Measurements from ENCODE around the gene STUB1. TPM values are rescaled to one million over a fixed set of nuclear protein-coding genes. Genes with fewer than 3 reads are reported as not detected.

Gene STUB1
- total and polyA plus RNA-seq, 10 of the 15 experiments (the other 5 are each of a cell fraction or from before 2014, with no cell fraction given), result 4.2 to 136 (median 67.1) TPM

- TF ChIP-seq BCLAF1 (IDR thresholded peaks at IDR 0.05) (no peak), RUNX3 (IDR thresholded peaks at IDR 0.05; ENCODE audit: low read length) (no peak), PKNOX1 (IDR thresholded peaks at IDR 0.05) (peak; percentile 6; the same call in 1 of the 2 replicates), RELA (IDR thresholded peaks at IDR 0.05; ENCODE audit: borderline replicate concordance, partially characterized antibody) (no peak)
Measured at GRCh38 chr16:727291-727977, 47.2 kb downstream of the STUB1 start (continued).

- intact Hi-C loops (cut with micrococcal nuclease; ENCODE audit: unreplicated experiment) (no loop called here), in situ Hi-C loops (cut with MboI) (no loop called here)
- peaks cover 13% of the 10 kb centered on the region for H3K4me1 ChIP-seq (ENCODE audit: control insufficient read depth, insufficient read depth, low read length)
- ChIA-PET POLR2A (interaction anchor here (1.1 to 6.3 kb wide), 4 partner anchors 8 to 92 kb away, joined by 3 to 60 read pairs (median 7); partner anchors contain the start of gene CIAO3), CTCF (no interaction called here), SMC1A (ENCODE audit: uncharacterized antibody, unreplicated experiment) (interaction anchor here (0.8 kb wide), 1 partner anchor 9 kb away, joined by 4 read pairs; no protein-coding TSS in a partner anchor), RAD21 (ENCODE audit: unreplicated experiment) (interaction anchor here (0.7 to 1.5 kb wide), 5 partner anchors 8 to 995 kb away, joined by 3 to 8 read pairs (median 4); partner anchors contain the start of genes CHTF18 and RPUSD1)
- H3K27me3 ChIP-seq (replicated peaks in 1 of 2; ENCODE audit: control insufficient read depth in 2 of 2, insufficient read depth in 2 of 2, low read length in 1 of 2), result no peaks in the 10 kb centered on the region
- no TSS peak for BruUV-seq (replicated peaks)
- ATAC-seq, result peak; percentile 68
- no peaks in the 10 kb centered on the region for H4K20me1 ChIP-seq (ENCODE audit: control insufficient read depth, insufficient read depth)
- no peak for DNase-seq (ENCODE audit: low read depth, low spot score)
- peak overlapping the region; percentile 65; the same call in 1 of the 2 replicates for H3K4me3 ChIP-seq
- no peaks in the 10 kb centered on the region; the same call in 1 of the 2 replicates for H3K79me2 ChIP-seq (ENCODE audit: control insufficient read depth, insufficient read depth, low read length)
- no peak overlapping the region; the same call in 1 of the 2 replicates for H2AFZ ChIP-seq (ENCODE audit: control insufficient read depth, low read depth, low read length)
- no peaks in the 10 kb centered on the region for H3K9me3 ChIP-seq (replicated peaks; ENCODE audit: control insufficient read depth, insufficient read depth, low read length)
- WGBS (ENCODE audit: insufficient coverage, insufficient replicate concordance, low lambda C conversion rate, missing lambda C conversion rate), result under 1% methylated on average over 49 of the region's 80 CpGs
- peak overlapping the region; percentile 73; the same call in 1 of the 2 replicates for H3K9ac ChIP-seq (ENCODE audit: control insufficient read depth, insufficient read depth, low read length)
- H3K4me2 ChIP-seq (ENCODE audit: control insufficient read depth, insufficient read depth), result peak overlapping the region; percentile 90
- no peak for FAIRE-seq
- no peak overlapping the region for H3K27ac ChIP-seq (ENCODE audit: control insufficient read depth, insufficient read depth)
- H3K36me3 ChIP-seq (ENCODE audit: control insufficient read depth in 2 of 2, insufficient read depth in 2 of 2, low read length in 1 of 2), result peaks cover 2% of the 10 kb centered on the region in 2 experiments; a peak in 3 of 4 replicates
- TF ChIP-seq KLF5 (IDR thresholded peaks at IDR 0.05; ENCODE audit: partially characterized antibody) (no peak), ZNF207 (IDR thresholded peaks at IDR 0.05; ENCODE audit: borderline replicate concordance) (no peak), BACH1 (IDR thresholded peaks at IDR 0.05; ENCODE audit: borderline replicate concordance) (peak; percentile 36; the same call in 1 of the 2 replicates), NR2F1 (conservative IDR thresholded peaks at IDR 0.05) (0 out of 2 replicates have a peak, but pooled peaks have one; percentile 22), IKZF2 (IDR thresholded peaks at IDR 0.05) (0 out of 4 replicates have a peak, but pooled peaks of 1 of the 2 experiments have one; percentile 7), EP300 (IDR thresholded peaks at IDR 0.05; ENCODE audit: borderline replicate concordance in 1 of 2, control insufficient read depth in 1 of 2, low read depth in 2 of 2, low read length in 2 of 2) (no peak), TCF3 (IDR thresholded peaks at IDR 0.05; ENCODE audit: borderline replicate concordance, insufficient read depth, low read depth, low read length) (0 out of 2 replicates have a peak, but pooled peaks have one; percentile 16)
Measured at GRCh38 chr16:728131-728889, 48.1 kb downstream of the STUB1 start.
